ENCODE measurements around the gene FAM114A1. TPM values are rescaled to one million over a fixed set of nuclear protein-coding genes. Genes with fewer than 3 reads are reported as not detected.

Gene FAM114A1
- total and polyA plus RNA-seq, 2 of the 8 experiments (the other 6 are each of a cell fraction or from before 2014, with no cell fraction given) = 9.5 to 12.0 TPM

GRCh38 chr4:38965866-38966265 is 98.3 kb downstream of the FAM114A1 start:
- Histone ChIP-seq H2BK5ac (ENCODE audit: low read depth, low read length) (no peak overlapping the region), H3K9ac (replicated peaks in 1 of 4; ENCODE audit: extremely low read depth in 1 of 4, low read depth in 3 of 4, low read length in 3 of 4) (no peak overlapping the region), H3K23me2 (ENCODE audit: low read depth, low read length) (no peaks in the 10 kb centered on the region; the same call in 1 of the 2 replicates), H2BK15ac (ENCODE audit: low read length) (no peak overlapping the region), H2BK120ac (replicated peaks; ENCODE audit: low read depth, low read length) (no peak overlapping the region), H3K79me1 (ENCODE audit: low read depth, low read length) (no peaks in the 10 kb centered on the region), H3K4me2 (ENCODE audit: insufficient read depth in 1 of 2, low read depth in 2 of 2, low read length in 2 of 2) (no peak overlapping the region), H4K91ac (replicated peaks; ENCODE audit: insufficient read length, low read length) (no peak overlapping the region), H3K18ac (ENCODE audit: extremely low read depth, low read length) (no peak overlapping the region), H2BK20ac (ENCODE audit: low read length) (no peak overlapping the region), H3K23ac (ENCODE audit: insufficient read length) (no peak overlapping the region), H4K8ac (ENCODE audit: extremely low read depth, insufficient read depth, low read length) (no peak overlapping the region), H3K9me3 (ENCODE audit: insufficient read depth in 2 of 2, low read depth in 1 of 2, low read length in 1 of 2) (no peaks in the 10 kb centered on the region), H4K20me1 (replicated peaks in 1 of 2; ENCODE audit: control insufficient read depth in 1 of 2, insufficient read depth in 2 of 2, low read length in 2 of 2) (no peaks in the 10 kb centered on the region), H3K36me3 (ENCODE audit: control insufficient read depth in 2 of 4, insufficient read depth in 4 of 4, low read length in 3 of 4) (no peaks in the 10 kb centered on the region), H3K56ac (replicated peaks; ENCODE audit: insufficient read length, low read depth, low read length) (no peak overlapping the region), H2AFZ (ENCODE audit: low read length) (no peak overlapping the region), H2BK12ac (ENCODE audit: low read depth, low read length) (no peak overlapping the region; the same call in 1 of the 2 replicates), H3K27me3 (replicated peaks in 1 of 4; ENCODE audit: control insufficient read depth in 3 of 4, extremely low read depth in 1 of 4, insufficient read depth in 3 of 4, low read length in 3 of 4) (no peaks in the 10 kb centered on the region; a peak in 1 of 7 replicates), H2AK5ac (ENCODE audit: low read depth, low read length) (no peak overlapping the region), H3K4me3 (ENCODE audit: extremely low read depth in 1 of 4, insufficient read depth in 2 of 4, low read depth in 3 of 4, low read length in 4 of 4) (no peak overlapping the region), H3K4me1 (replicated peaks in 1 of 4; ENCODE audit: control insufficient read depth in 3 of 4, insufficient read depth in 4 of 4, low read length in 3 of 4) (peaks cover 0 to 3% (median 0%) of the 10 kb centered on the region in 4 experiments; a peak in 1 of 7 replicates), H4K5ac (ENCODE audit: insufficient read length, low read depth, low read length) (no peak overlapping the region), H3K14ac (ENCODE audit: insufficient read length) (no peak overlapping the region), H3K4ac (replicated peaks; ENCODE audit: insufficient read length, low read depth, low read length) (no peak overlapping the region), H3K79me2 (ENCODE audit: control insufficient read depth in 1 of 2, insufficient read depth in 2 of 2, low read length in 2 of 2) (no peaks in the 10 kb centered on the region), H3K27ac (ENCODE audit: low read depth, low read length) (no peak overlapping the region)
- 91% methylated on average over 3 of the region's 3 CpGs; no CpG with 5 or more reads in 1 of the 2 experiments for WGBS, 2 experiments (ENCODE audit: extremely low coverage in 1 of 2, insufficient coverage in 1 of 2, insufficient read length in 1 of 2, insufficient replicate concordance in 2 of 2, low coverage in 1 of 2, low lambda C conversion rate in 2 of 2, missing lambda C conversion rate in 1 of 2)
- ChIA-PET POLR2A (ENCODE audit: partially characterized antibody) (no interaction called here), CTCF (ENCODE audit: partially characterized antibody) (interaction anchor here (0.6 kb wide), 1 partner anchor 369 kb away, joined by 3 read pairs; no protein-coding TSS in a partner anchor)
- DNase-seq (ENCODE audit: low read depth in 1 of 2, low spot score in 2 of 2) = no peak
- no peak for FAIRE-seq
- TF ChIP-seq E2F6 (IDR thresholded peaks at IDR 0.05) = no peak
- TF ChIP-seq NANOG (IDR thresholded peaks at IDR 0.05; ENCODE audit: insufficient read depth, low read depth, low read length, poor library complexity, severe bottlenecking) = no peak

Data from H1 (cell line).